Renal cortex interstitium (tissue), 11 donors: Measurements from ENCODE around the gene TSPOAP1. TPM values are rescaled to one million over a fixed set of nuclear protein-coding genes. Genes with fewer than 3 reads are reported as not detected.

Experiments
- DNase-seq, 11 donors: peaks; one replicate each; pipeline ENCODE4 v3.0.0-alpha.2; 2013; ENCODE audit warnings: low read depth in 9 of 11, low spot score in 4 of 11; ENCODE audit errors: extremely low read depth in 1 of 11
- polyA plus RNA-seq, 3 donors: library from polyadenylated mRNA; unstranded; fragments of 120-200 nt; gene quantifications; one replicate each; pipeline ENCODE4 v1.2.1, GENCODE V29; 2013; ENCODE audit not compliant: insufficient read length in 3 of 3

The TSPOAP1 gene
- polyA plus RNA-seq, 3 donors, result 46.5 to 78.4 (median 52.6) TPM

DNA sequence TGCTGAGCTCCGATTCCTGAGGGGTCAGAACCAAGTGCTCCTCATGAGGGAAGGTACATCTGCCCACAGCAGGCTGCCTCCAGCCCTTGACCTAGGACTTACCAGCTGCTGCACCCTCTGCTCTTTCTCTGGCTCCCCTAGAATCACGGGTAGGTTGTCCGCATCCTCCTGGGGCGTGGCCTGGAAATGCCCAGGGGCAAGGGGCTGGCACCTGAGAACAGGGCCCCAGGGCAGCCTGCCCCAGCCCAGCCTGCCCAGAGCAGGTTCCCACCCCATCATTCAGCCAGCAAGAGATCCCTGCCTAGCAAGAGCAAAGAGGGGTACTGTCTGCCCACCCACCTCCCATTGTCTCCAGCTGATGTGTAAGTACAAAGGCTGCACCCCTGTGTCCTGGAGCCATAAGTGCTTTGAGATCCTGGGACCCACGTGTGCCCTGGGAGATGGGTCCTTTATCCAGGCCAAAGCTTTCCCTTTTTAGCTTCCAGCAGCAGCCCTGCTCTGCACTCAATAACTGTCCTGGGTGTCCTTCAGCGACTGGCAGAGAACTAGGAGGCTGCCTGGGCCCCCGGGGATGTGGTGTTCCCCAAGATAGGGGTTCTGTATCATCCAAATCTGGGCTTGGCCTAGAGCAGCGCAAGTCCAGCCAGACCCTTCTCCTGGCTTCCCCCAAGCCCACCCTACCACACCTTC lies 5.1 kb downstream of the TSPOAP1 start:
- no peak for DNase-seq

DNA sequence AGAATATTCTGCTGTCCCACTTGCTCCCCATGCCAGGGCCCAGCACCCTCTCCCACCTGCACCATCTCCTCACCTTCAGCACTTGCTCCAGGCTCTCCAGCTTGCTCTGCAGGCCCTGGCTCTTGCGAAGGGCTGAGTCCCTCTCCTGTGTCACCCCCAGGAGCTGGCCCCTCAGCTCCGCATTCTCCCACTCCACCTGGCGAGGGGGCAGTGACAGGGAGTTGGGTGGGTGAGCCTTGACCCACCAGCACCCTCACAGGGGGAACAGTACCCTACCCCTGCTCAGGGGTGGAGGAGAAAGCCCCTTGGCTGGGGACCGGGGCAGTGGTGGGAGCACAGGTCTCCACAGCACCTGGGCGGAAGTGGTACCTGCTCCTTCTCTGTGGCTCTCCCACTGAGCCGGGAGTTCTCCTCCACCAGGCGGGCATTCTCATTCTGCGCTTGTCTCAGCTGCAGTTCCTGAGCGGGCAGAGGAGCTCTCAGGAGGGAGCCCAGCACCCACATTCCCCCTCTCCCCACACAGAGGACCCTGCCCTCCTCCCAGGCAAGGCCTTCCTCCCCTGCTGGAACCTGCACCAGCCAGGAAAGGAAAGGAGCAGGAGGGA lies 5.9 kb downstream of the TSPOAP1 start:
- DNase-seq, result no peak

DNA sequence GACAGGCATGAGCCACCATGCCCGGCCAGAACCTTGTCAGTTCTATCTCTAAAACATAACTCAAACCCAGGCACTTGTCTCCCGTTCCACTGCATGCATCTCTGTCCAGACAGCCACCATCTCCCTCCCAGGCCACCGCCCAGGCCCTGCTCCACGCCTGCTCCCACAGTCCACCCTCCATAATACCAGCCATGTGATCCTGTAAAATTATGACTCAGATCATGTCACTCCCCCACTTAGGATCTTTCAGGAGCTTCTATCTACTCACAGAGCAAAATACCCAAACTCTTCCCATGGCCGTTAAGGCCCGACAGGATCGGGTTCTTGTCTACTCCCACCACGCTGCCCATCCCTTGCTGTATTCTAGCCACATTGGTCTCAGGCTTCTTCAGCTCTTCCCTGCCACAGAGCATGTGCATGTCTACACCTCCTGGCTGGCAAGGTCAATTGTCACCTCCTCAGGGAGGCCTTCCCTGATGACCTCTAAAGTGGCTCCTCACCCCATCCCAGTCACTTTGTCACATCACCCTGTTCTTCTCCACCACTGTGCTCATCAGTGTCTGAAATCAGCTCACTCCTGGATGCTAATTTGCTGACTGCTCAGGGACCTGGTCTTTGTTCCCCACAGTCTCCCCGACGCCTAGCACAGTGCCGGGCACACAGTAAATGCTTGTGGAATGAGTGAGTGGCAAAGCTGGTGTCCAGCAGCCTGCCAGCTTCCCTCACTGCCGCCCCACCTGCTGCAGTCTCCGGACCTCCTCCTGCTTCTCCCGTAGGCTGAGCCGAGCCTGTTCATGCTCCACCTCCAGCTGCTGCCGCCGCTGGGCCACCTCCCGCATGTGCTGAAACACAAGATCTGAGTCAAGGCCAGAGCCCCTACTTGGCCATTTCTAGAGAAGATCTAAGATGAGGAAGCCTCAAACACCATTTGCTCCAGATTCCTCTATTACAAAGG lies 6.7 kb downstream of the TSPOAP1 start:
- DNase-seq, result no peak

DNA sequence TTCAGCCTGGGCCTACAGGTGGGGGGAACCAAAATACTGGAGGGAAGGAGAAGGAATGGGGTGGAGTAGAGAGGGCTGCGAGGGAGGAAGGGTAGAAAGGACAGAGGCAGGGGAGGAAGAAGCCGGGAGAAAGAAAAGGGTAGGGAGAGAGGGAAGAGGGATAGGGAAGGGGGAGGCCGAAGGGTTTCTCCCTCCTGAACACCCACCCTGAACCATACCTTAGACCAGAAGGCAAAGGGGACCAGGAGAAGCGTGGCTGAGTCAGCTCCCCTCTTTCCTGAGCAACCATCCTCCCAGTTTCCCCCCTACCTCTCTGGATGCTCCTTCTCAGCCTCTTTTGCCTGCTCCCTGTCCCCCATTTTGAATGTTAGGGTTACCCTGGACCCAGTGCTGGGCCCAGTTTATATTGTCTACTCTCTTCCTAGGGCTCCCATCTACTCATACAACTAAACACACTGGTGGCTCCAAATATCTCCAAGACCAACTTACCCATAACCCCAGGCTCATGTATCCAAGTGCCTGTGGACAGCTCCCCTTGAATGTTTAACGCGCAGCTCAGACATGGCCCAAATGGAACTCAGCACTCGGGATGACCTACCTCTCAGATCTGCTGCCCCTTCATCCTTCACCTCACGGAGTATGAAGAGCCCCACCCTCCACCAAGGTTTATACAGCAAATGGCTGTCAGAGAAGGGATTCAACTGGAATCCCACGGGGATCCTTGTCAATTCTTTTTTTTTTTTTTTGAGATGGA lies 7.8 kb downstream of the TSPOAP1 start:
- no peak for DNase-seq

DNA sequence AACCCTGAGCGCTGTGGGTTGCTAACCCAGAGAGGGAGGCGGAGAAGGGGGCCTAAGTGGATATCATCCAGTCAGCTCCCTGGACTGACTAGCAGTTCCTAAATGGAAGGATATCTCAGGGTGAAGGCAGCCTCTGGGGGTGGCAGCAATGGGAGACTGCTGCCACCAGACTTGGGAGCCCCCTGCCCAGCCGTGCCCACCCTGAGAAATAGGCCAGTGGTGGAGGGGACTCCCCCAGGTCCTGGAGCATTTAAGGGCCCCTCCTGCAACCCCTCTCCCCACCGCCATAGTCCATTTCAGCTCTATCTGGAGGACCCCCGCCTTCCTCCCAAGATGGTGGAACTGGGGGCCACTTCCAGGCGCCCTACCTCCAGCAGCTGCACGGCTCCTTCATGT lies 8.4 kb downstream of the TSPOAP1 start:
- DNase-seq, result no peak

DNA sequence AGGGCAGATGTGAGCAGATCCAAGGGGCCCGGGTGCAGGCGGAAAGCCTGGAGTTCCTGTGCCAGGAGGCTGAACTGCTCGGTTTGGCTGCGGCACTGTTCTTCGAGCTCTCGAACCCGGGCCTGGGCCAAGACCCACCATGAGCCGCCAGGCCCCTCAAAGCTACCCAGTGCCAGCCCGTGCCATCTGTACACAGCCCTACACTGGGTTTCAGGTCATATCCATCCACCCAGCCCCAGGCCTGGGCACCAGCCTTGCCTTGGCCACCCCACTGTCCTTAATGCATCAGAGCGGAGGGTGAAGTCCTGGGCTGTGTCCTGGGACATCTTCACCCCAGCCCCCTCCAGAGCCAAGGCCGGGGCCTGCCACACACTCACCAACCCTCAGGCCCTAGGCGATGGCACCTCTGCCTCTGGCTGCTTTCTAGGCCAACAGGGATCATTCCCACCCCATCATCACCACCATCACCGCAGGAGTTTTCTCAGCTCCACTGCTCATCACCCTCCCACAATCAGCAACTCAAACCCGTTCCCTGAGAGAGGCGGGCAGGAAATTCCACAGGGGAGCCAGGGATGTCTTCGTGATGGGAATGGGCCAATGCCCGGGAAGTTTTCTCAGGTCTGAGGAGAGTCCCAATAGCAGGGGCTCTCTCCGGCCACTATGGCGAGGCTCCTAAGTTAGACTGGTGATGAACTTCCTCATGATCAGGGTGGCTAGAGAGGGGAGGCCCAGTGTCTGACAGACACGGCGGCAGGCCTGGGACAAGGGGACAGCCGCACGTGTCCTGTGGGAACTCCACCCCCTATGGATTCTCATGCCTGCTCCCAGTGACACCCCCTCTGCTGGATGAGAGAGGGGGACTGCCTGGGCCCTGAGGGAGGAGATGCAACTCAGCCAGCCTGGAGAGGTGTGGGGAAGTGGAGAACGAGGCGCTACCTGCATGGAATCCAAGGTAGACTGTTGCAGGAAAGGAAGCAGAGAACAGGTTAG lies 9.1 kb downstream of the TSPOAP1 start:
- no peak for DNase-seq

DNA sequence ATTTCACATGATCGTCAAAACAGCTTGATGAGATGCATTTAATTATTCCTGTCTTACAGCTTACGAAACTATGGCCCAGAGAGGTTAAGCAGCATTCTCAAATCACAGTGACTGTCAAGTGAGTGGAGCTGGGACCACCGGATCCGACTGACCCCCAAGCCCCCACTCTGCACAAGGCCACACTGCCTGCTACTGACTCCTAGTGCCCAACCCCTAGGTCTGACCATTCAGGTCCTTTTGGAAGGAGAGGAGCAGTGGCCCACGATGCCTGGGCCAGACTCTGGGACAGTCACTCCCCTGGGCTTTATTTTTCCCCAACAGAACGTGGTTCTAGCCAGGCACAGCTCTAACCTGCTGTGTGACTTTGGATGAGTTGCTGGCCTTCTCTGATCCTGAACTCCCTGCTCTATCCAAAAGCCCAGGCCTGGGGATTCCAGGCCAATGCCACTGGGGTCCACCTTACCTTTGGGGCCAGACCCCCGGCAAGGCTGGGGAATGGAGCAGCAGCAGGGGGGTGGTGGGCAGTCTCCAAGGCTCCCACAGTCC lies 9.9 kb downstream of the TSPOAP1 start:
- DNase-seq, result no peak

DNA sequence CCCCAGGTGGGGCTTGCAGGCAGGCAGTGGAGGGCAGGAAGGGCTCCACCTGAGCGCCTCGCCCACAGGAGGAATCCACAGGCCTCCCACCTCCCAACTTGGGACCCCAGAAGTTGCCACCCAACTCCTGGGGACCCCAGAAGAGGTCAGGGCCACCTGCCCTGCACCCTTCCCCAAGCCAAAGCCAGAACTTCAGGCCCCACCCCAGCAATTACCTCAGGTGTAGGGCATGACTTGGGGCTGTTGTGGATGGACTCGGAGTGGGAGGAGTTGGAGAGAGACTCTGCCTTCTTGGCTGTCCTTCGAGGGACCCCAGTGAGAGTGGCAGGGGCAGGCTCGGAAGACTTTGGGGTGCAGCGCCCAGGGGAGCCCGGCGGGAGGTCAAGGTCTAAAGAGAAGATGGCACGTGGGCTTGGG lies 10.5 kb downstream of the TSPOAP1 start:
- DNase-seq, result no peak

DNA sequence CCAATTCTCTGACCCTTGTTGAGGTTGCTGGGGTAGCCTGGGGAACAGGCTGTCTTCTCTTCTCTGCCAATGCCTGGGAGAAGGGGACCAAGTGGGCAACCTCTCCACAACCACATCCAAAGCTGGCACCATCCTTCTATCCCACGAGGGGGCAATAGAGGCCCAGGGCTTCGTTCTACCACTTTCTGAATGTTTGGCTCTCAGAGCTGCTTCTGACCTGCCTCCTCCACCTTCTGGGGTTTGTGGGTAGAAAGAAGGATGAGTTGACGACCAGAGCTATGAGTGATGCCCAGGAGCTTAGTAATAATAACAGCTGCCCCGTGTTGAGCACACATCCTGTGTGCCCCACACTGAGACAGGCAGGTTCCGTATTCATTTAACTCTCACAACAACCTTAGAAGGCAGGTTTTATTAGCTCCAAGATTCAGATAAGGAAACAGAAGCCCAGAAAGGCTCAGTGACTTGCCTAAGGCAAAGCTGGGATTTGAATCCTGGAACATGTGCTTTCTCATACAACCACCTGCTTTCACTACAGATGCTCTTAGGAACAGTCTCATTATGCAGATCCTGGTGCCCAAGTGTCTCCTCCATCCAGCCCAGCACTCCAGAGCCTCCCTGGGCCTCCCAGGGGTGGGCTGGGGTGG lies 11.1 kb downstream of the TSPOAP1 start:
- no peak for DNase-seq

DNA sequence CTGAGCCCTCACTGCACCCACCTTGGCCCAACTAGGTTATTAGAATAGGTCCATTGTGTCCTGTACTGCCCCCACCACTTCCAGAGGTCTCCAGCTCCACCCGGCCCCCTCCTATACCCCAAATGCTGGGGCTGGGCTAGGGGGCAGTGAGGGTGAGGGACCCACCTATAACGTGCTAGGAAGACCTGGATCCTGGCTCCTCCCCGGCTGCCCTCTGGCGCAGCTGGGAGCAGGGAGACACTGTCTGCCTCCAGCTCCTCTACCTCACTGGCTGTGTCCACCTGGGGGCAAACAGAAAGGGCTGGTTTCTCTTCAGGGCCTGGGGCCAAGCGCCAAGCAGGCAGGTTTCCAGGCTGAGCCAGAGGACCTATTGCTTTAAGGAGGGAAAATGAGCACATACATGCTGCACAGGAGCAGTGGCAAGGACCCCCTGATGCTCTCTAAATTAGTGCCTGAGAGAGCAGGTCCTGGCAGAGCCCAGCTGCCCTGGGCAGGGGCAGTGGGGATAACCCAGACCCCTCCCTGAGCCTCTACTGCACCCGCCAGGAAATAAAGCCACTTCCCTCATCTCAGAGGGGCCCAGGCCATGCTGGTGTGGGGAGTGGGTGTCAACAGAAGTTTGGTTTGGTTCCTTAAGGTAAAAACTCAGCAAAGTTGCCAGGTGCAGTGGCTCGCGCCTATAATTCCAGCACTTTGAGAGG lies 12.2 kb downstream of the TSPOAP1 start:
- no peak for DNase-seq

DNA sequence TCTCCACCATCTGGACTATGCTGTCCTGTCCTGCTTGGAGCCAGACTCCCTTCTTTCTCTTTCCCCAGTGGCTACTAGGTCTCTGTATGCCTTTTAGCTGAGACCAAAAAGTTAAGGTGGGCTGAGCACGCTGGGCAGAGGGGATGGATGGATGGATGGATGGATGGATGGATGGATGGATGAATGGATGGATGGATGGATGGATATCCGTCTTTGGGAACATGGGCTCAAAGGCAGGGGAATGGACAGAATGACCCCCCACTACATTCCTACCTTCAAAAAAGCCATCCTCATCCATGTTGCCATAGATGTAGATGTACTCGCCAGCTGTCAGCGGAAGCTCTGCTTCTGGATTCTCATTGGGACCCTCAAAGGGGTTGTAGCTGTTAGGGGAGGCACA lies 12.8 kb downstream of the TSPOAP1 start:
- DNase-seq, result no peak

DNA sequence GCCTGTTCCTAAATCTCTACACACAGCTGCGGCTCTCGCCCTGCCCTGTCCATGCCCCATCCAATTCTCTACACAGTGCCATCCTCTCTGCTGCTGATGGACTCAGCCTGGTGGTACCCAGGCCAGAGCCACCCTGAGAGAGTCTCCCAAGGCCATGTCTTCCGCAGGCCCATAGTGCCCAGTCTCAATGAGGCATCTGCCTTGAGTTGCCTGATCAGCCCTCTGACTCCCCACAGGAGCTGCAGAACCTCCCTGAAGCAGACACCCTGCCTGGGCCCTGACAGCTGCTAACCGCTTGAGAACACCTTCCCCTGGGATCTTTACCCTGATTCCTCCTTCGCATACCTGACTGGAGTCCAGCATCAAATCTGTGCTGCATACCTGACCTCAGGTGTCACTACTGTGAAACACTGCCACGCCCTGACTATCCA lies 13.3 kb downstream of the TSPOAP1 start:
- DNase-seq, result no peak

DNA sequence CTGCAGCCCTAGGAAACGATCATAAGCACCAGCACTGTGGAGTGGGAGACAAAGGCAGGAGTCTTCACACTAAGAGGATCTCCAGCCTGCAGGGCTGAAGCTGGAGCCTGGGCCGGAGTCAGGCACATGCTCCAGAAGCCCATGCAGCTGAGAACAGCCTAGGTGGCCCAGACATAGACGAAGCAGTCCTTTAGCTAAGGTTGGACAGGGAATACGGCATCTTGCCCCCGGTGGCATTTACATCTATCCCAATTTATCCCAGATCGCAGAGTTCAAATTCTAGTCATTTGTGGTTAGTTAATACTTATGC lies 13.9 kb downstream of the TSPOAP1 start:
- no peak for DNase-seq

DNA sequence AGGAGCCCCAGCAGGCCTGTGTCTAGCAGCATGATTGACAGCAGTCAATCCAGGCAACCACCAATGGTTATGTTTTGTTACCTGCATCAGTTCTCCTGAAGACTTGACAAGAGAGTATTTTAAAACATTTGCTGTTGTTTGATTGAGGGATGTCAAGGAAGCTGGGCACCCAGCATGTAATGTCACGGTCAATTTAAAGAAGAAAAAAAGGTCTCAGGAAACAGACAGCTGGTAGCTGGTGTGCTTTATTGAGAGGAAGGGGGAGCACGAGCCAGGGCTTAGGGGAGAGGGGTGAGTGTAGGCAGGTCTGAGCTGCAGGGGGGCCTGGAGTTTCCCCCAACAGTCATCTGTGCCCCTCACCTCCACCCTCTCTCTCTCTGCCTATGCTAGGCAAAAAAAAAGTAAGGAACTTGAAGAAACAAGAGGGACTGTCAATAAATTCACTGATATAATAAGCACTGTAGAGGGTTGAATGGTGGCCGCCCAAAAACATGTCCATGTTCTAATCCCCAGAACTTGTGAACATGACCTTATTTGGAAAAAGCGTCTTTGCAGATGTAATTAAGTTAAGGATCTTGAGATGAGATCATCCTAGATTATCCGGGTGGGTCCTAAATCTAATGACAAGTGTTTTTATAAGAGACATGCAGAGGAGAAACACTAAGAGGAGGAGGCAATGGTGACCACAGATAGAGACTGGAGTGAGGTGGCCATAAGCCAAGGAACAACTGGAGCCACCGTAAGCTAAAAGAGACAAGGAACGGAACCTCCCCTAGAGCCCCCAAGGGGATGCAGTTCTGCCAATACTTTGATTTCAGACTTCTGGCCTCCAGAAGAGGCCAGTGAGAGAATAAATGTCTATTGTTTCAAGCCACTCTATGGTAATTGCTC lies 14.5 kb downstream of the TSPOAP1 start:
- no peak for DNase-seq

DNA sequence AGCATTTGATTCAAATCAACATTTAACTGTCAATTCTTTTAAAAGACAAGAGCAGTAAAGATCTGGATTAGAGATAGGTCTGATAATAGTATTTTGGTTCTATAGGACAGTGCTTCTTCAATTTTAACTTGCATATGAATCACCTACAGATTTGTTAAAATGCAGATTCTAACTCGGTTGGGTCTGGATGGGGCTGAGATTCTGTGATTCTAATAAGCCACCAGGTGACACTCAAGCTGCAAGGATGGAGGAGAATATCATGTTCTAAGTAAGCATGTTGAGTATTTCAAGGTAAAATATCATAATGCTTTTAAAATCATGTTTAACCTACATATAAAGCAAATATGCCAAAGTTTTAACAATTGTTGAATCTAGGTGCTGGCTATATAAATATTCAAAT lies 15.8 kb downstream of the TSPOAP1 start:
- DNase-seq, result no peak

DNA sequence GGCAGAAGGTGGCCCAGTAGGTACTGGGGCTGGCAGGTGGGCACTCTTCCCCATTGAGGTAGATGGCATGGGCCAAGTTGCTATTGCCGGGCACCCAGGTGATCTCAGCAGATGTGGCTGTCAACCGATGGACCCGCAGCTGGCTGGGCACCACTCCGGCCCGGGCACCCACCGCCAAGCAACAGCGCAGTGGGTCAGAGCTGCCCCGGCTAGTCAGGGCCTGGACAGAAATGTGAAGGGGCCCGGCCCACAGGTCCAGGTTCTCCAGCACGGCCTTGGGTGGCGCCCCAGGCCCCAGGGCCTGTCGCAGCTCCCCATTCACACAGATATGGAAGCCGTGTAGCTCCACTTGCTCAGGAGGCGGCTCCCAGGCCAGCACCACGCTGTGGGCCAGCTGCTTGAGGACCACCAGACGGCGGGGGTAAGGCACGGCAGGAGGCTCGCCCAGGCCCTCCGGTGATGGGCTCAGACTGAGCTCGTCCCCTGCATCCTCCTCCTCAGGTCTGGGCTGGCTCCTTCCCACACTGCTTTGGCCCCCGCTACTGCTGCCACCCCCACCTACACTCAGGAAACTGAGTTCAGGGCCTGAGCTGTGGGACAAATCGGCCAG lies 16.5 kb downstream of the TSPOAP1 start:
- no peak for DNase-seq
